Natural killer cell treated with Interleukin-12 subunit alpha and Interleukin-12 subunit beta and Interleukin-15 and Interleukin-18, amount 100 ng/mL, for 72 hours (primary cell): ENCODE results near the gene UBA52. TPM values are rescaled to one million over a fixed set of nuclear protein-coding genes. Genes with fewer than 3 reads are reported as not detected.
A peak's percentile ranks its signal among the peaks of the same experiment; 100 is the strongest.
"Not testable (repeated sequence)": the region's sequence is repeated elsewhere in the genome, so short reads cannot be mapped to it uniquely, and the experiment has no call there.

Experiments
- ATAC-seq, 2 donors: fragments of 150-1000 bp; cut with Tn5 transposase in 1 of 2; sonication (Bioruptor Pico), chemical (Tn5 transposase) in 1 of 2; 2 replicates each; pipeline ENCODE4 v1.10.0; 2021
- DNase-seq: peaks from one replicate; pipeline ENCODE4 v3.0.0; 2022; ENCODE audit warnings: low spot score
- H3K27ac Mint-ChIP-seq, 2 donors: 1 replicate in 1 of 2; 2 replicates in 1 of 2; pipeline ENCODE4 v1.8.0; 2022; ENCODE audit warnings: mixed read lengths in 2 of 2, mild to moderate bottlenecking in 1 of 2, moderate library complexity in 1 of 2
- H3K27me3 Mint-ChIP-seq, 2 donors: 1 replicate in 1 of 2; 2 replicates in 1 of 2; pipeline ENCODE4 v1.8.0; 2022; ENCODE audit warnings: mixed read lengths in 2 of 2
- H3K36me3 Mint-ChIP-seq: one replicate; pipeline ENCODE4 v1.8.0; 2022; ENCODE audit warnings: mixed read lengths
- H3K4me1 Mint-ChIP-seq, 2 donors: 1 replicate in 1 of 2; 2 replicates in 1 of 2; pipeline ENCODE4 v1.8.0; 2022; ENCODE audit warnings: low read depth in 2 of 2, mixed read lengths in 2 of 2, mild to moderate bottlenecking in 1 of 2
- H3K4me3 Mint-ChIP-seq: one replicate; pipeline ENCODE4 v1.8.0; 2022; ENCODE audit warnings: mixed read lengths
- H3K9me3 Mint-ChIP-seq: 2 replicates; pipeline ENCODE4 v1.8.0; 2022; ENCODE audit warnings: mixed read lengths
- total RNA-seq, 2 donors: library from RNA; stranded (reverse); gene quantifications; one replicate each; pipeline ENCODE4 v1.2.3, GENCODE V29; 2022

The UBA52 gene
- total RNA-seq, 2 donors from 2014 or later, result 1,148 to 1,390 TPM

DNA sequence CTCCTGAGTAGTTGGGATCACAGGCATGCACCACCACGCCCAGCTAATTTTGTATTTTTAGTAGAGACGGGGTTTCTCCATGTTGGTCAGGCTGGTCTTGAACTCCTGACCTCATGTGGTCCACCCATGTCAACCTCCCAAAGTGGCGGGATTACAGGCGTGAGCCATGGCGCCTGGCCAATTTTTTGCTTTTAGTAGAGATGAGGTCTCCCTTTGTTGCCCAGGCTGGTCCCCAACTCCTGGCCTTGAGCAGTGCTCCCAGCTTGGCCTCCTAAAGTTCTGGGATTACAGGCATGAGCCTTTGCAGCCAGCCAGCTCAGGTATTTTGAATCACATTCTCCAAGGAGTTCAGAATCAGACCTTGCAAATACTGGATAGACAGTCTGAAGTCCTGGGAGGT is 21.1 kb downstream of the UBA52 start:
- peaks cover 30 to 34% of the 10 kb centered on the region in 2 donors for H3K4me1 Mint-ChIP-seq
- H3K4me3 Mint-ChIP-seq, H3K9me3 Mint-ChIP-seq, H3K36me3 Mint-ChIP-seq, H3K27ac Mint-ChIP-seq, H3K27me3 Mint-ChIP-seq, DNase-seq, ATAC-seq: not testable (repeated sequence)

DNA sequence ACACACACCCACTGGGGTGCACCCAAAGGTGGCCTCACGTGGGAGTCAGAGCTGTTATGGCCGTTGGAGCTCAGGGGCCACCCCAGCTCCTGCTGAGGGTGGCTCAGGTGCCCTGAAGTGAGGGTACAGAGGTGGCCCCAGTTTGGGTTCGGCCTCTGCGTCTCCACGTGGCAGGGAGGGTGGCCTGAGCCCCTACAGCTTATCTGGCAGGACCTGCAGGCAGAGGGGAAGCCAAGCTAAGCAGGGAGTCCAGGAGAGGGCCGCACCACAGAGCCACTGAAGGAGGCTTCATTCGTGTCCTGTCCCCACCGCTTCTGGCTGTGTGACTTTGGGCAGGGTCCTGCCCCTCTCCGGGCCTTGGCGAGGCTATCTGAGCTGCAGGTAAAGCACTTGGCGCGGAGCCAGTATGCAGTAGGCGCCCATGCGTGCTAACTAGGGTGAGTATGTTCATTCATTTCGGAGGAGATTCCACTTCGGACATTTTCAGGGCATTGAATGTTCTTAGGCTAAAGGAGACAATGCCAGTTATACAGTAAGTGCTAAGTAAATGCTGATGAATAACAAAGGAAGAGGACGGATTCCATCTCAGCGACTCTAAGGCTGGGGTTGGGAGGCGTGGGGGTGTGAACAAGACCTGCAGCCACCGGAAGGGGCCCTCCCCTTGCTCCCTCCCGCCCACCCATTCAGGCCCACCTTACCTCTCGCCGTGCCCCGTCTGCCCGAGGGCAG is 21.9 kb downstream of the UBA52 start:
- DNase-seq, result no peak
- no peaks in the 10 kb centered on the region for H3K36me3 Mint-ChIP-seq
- ATAC-seq, result no peak

DNA sequence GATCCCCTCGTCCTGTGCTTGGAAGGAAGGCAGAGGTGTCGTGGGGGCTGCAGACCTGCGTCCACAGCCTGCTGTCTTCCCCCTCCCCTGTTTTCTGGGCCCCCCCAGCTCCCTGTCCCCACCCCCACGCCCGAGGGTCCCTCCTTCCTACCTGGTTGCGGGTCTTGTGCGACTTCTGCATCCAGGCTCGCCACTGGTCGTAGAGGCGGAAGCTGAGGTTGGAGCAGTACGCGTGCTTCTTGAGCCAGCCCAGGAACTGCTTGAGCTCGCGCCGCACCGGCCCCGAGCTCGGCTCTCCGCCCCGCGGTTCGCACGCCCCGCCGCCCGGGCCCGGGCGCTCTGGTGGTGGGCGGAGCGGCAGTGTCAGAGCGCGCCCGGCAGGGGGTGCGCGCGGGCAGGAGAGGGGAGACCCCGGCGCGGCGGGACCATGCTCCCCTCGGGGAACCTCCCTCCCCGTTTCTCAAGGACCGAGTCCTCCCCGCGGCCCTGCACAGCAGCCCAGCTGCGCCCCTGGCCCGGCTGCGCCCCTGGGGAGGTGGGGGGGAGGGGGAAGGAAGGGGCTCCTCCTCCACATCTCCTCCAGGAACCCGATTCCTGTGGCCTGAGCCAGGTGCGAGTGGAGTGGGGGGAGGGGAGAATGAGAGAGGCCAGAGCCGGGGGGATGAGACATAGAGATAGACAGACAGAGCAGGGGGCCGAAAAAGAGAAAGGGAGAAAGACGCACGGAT is 22.6 kb downstream of the UBA52 start:
- peak overlapping the region; percentile 79 for H3K4me3 Mint-ChIP-seq
- peak; percentile 75 for DNase-seq
- ATAC-seq, result peak; percentile 81 to 89
- H3K9me3 Mint-ChIP-seq, result no peaks in the 10 kb centered on the region
- peaks cover 0 to 4% of the 10 kb centered on the region in 2 donors for H3K27me3 Mint-ChIP-seq
- H3K27ac Mint-ChIP-seq, result peak overlapping the region in 1 of 2 donors; percentile 86
- H3K4me1 Mint-ChIP-seq, result peaks cover 24 to 26% of the 10 kb centered on the region in 2 donors
- no peaks in the 10 kb centered on the region for H3K36me3 Mint-ChIP-seq

More for the DNA sequence above, 21.9 kb downstream of the UBA52 start:
- Mint-ChIP-seq H3K27ac (no peak overlapping the region), H3K9me3 (no peaks in the 10 kb centered on the region), H3K27me3 (peaks cover 0 to 4% of the 10 kb centered on the region in 2 donors), H3K4me3 (peak overlapping the region; percentile 73), H3K4me1 (peaks cover 24 to 26% of the 10 kb centered on the region in 2 donors)

DNA sequence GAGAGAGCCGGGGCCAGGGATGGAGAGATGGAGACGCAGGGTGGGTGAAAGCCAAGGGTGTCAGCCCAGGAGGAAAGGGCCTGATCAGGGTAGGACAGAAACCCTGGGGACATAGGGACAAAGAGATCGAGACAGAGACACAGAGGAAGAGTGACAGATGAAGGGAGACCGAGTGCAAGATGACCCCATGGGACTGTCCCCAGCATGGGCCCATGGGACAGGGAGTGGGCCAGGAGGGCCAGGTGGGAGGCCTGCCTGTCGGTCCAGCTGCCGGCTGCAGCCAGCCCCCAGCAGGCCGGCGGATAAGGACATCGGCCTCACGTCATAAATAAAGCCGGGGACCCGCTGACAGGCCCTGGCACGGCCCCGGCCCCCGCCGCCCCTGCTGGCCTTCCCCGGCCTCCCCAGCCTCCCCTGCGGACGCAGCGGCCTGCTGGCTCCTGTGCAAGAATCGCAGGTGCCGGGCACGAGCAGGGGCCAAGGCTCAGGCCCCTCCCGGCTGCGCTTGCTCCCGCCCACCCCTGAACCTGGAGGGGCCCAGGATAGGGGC is 23.2 kb downstream of the UBA52 start:
- no peak for ATAC-seq
- H3K27me3 Mint-ChIP-seq, result peaks cover 0 to 4% of the 10 kb centered on the region in 2 donors
- no peaks in the 10 kb centered on the region for H3K36me3 Mint-ChIP-seq
- peak overlapping the region; percentile 79 for H3K4me3 Mint-ChIP-seq
- H3K4me1 Mint-ChIP-seq, result peaks cover 19 to 22% of the 10 kb centered on the region in 2 donors
- DNase-seq, result no peak
- no peaks in the 10 kb centered on the region for H3K9me3 Mint-ChIP-seq
- H3K27ac Mint-ChIP-seq, result peak overlapping the region in 1 of 2 donors; percentile 86

DNA sequence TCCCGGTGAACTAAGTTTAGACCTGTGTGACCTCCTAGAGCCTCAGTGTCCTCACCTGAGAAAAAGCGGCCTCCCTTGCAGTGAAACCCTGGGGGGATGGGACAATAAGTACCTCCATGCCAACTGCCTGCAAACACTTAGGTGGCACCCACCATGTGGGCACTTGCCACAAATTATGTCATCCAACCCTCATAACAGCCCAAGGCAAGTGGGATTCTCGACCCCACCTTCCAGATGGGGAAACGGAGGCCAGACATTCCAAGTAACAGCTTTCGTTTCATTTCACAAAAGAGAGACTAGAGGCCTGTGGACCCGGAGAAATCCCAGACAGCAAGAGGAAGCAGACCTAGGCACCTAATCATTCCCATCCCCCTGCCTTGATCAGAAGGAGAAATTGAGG is 23.8 kb downstream of the UBA52 start:
- peak overlapping the region; percentile 48 for H3K4me3 Mint-ChIP-seq
- DNase-seq (no peak), ATAC-seq (no peak)
- H3K27me3 Mint-ChIP-seq, result peaks cover 0 to 4% of the 10 kb centered on the region in 2 donors
- H3K36me3 Mint-ChIP-seq, result no peaks in the 10 kb centered on the region
- H3K9me3 Mint-ChIP-seq, result no peaks in the 10 kb centered on the region
- H3K27ac Mint-ChIP-seq, result no peak overlapping the region
- peaks cover 13 to 19% of the 10 kb centered on the region in 2 donors for H3K4me1 Mint-ChIP-seq

DNA sequence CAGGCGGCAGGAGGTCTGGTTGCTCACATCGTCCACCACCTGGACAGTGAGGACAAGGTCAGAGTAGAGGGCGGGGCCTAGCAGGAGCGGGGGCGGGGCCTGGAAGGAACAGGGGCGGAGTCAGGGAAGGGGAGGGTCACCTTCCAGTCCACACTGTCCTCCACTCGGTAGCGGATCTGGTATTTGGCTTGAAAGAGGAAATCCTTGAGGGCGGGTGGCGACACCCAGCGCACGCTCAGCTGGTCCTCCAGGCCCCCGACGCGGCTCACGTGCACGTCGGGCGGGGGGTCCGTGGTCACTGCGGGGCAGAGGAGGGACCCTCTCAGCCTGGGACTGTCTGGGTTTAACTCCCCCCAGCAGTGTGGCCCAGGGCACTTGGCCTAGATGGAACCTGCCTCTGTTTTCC is 25.1 kb downstream of the UBA52 start:
- Mint-ChIP-seq H3K4me1 (peaks cover 10 to 17% of the 10 kb centered on the region in 2 donors), H3K4me3 (no peak overlapping the region), H3K27ac (peak overlapping the region in 1 of 2 donors; percentile 70), H3K9me3 (no peaks in the 10 kb centered on the region), H3K27me3 (peaks cover 0 to 5% of the 10 kb centered on the region in 2 donors), H3K36me3 (no peaks in the 10 kb centered on the region)
- ATAC-seq (peak; percentile 34 to 71), DNase-seq (no peak)

DNA sequence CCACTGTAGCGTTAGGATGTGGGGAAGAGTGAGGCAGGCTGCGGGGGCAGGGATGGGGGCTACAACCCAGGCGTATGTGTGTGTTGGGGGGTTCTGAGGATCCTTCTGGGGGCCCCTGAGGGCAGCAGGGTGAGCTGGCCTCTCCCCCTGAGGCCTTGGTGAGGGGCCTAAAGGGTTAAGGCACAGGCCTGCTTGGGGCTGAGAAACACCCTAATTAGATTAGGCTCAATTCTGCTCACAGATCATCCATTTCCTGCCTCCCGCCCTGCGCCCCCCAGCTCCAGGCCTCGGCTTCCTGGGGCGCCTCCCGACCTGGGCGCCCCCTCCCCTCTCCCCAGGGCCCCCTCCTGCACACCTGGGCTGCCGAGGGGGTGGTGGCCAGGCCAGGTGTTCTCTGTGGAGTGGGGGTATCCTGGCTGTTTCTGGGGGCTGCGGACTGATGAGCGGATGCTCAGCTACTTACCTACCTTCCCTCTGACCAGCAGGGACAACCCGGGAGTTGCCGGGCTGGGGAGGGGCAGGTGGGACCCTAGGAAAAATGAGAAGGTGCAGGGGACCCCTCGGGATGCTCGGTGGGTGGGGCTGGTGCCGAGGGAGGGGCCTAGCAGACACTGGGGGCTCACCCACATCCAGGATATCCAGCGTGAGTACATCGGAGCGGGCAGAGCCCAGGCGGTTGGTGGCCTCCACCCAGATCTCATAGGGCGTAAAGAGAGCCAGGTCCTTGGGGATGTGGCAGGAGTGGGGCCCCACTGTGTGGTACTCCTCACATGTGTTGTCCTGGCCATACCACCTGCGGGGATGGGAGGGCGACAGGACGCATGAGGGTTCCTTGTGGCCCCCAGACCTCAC is 26.4 kb downstream of the UBA52 start:
- Mint-ChIP-seq H3K4me3 (no peak overlapping the region), H3K27me3 (peaks cover 4 to 11% of the 10 kb centered on the region in 2 donors), H3K4me1 (peaks cover 10 to 17% of the 10 kb centered on the region in 2 donors), H3K27ac (no peak overlapping the region), H3K9me3 (no peaks in the 10 kb centered on the region), H3K36me3 (no peaks in the 10 kb centered on the region)
- no peak for DNase-seq
- no peak for ATAC-seq

DNA sequence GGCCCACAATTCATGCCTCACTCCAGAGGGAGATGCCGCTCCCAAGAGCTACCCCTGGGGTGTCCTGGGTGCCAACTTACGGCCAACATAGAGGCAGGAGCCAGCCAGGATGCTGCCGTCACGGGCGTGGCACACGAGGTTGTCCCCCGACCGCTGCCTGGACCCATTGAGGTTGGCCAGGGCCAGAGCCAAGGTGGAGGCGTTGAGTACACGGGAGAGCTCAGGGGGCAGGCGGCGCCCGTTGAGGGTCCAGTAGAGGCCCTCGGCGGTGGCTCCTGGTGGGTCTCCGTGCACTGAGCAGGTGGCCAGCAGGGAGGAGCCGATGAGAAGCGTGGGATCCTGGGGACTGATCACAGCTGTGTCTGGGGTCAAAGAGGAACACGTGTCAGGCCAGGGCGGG is 27.8 kb downstream of the UBA52 start:
- no peaks in the 10 kb centered on the region for H3K9me3 Mint-ChIP-seq

DNA sequence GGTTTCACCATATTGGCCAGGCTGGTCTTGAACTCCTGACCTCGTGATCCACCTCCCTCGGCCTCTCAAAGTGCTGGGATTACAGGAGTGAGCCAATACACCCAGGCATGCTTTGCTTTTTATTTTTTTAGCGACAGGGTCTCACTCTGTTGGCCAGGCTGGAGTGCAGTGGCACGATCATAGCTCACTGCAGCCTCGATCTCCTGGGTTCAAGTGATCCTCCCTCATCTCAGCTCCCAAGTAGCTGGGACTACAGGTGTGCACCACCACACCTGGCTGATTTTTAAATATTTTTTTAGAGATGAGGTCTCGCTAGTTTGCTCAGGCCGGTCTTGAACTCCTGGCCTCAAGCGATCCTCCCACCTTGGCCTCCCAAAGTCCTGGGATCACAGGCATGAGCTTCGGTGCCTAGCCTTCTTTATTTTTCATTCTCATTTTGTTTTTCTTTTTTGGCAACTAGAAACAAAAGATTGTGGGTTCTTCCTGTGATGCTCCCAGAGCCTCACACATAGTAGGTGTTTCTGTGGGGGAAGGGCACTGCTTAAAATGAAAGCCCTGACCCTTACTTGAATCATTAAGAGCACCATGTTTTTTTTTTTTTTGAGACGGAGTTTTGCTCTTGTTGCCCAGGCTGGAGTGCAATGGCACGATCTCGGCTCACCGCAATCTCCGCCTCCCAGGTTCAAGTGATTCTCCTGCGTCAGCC is 29.2 kb downstream of the UBA52 start:
- DNase-seq, H3K36me3 Mint-ChIP-seq, H3K27ac Mint-ChIP-seq, H3K9me3 Mint-ChIP-seq, H3K4me3 Mint-ChIP-seq, ATAC-seq: not testable (repeated sequence)
- Mint-ChIP-seq H3K27me3 (peaks cover 18 to 21% of the 10 kb centered on the region in 2 donors), H3K4me1 (peaks cover 0 to 11% of the 10 kb centered on the region in 2 donors)

More for the DNA sequence above, 27.8 kb downstream of the UBA52 start:
- no peak for ATAC-seq
- Mint-ChIP-seq H3K27ac (no peak overlapping the region), H3K4me1 (peaks cover 5 to 16% of the 10 kb centered on the region in 2 donors), H3K27me3 (peaks cover 9 to 15% of the 10 kb centered on the region in 2 donors), H3K4me3 (no peak overlapping the region), H3K36me3 (no peaks in the 10 kb centered on the region)
- no peak for DNase-seq

DNA sequence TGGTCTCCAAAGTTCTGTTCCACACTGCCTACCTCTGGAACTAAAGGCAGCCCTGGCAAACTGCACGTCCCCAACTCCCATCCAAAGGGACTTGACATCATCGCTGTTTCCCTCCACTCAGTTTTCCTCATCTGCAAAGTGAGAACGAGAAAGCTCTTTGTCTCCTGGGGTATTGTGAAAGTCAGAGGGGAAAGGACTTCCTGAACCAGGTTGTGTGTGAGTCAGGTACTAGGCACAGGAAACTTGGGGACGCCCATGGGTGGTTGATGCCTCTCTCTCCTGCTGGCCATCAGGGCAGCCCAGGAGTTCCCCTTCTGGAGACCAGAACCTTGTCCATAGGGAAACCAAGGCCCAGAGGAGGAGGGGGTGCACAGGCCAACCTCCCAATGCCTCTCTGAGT is 30.2 kb downstream of the UBA52 start:
- no peaks in the 10 kb centered on the region for H3K36me3 Mint-ChIP-seq
- H3K27ac Mint-ChIP-seq, result no peak overlapping the region
- no peak overlapping the region for H3K4me3 Mint-ChIP-seq
- peaks cover 14 to 21% of the 10 kb centered on the region in 2 donors for H3K27me3 Mint-ChIP-seq
- peaks cover 0 to 6% of the 10 kb centered on the region in 2 donors for H3K4me1 Mint-ChIP-seq
- ATAC-seq (no peak), DNase-seq (no peak)
- H3K9me3 Mint-ChIP-seq, result no peaks in the 10 kb centered on the region

DNA sequence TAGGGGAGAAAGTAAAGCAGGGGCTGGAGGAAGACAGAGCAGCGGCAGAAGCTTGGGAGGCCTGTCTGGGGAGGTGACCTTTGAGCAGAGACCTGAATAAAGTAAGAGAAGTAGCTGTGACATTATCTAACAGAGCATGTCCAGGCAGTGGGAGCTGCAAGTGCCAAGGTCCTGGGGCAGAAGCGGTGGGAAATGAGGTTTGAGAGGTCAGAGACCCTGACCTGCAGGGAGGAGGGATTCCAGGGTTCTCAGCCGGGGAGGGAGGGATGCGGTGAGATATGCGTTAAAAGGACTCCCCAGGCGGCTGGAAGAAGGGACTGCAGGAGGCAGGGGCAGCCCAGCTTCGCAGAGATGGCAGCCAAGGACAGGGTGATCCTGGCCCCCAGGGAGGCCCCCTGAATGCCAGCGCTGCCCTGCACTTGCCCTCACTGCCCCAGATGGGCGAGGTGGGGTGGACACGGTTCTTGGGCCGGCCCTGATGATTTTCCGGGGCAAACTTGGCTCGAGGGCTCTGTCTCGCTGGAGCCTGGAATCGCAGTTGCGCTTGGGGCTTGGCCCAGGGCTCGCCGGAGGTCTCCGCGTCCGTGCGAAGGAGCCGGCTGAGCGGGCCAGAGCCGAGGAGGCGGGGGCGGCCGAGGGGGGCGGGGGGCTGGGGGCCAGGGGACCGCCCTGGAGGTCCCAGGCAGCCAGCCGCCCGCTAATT is 31.7 kb downstream of the UBA52 start:
- Mint-ChIP-seq H3K36me3 (no peaks in the 10 kb centered on the region), H3K4me3 (no peak overlapping the region), H3K9me3 (no peaks in the 10 kb centered on the region), H3K27me3 (peaks cover 20 to 28% of the 10 kb centered on the region in 2 donors), H3K4me1 (peaks cover 0 to 8% of the 10 kb centered on the region in 2 donors), H3K27ac (no peak overlapping the region)
- DNase-seq (no peak), ATAC-seq (peak in 1 of 2 donors; percentile 37)
